SK-N-SH (cell line): ENCODE measurements around the gene CDH20. TPM values are rescaled to one million over a fixed set of nuclear protein-coding genes. Genes with fewer than 3 reads are reported as not detected.

Experiments used
- CTCF ChIA-PET: fragments of 300-600, 350-600 bp; formaldehyde crosslinking; extraction: SDS; loops from one replicate; lab custom pipeline; 2021; lab: Yijun Ruan, JAX
- POLR2A ChIA-PET: fragments of 350-600 bp; sonication (Branson Sonifier 250); formaldehyde crosslinking; extraction: SDS; loops from one replicate; lab custom pipeline; 2020; ENCODE audit warnings: antibody characterized with exemption, inconsistent platforms; lab: Yijun Ruan, JAX
- DNase-seq: peaks from one replicate; pipeline ENCODE4 v3.0.0; 2012
- H2AFZ ChIP-seq: fragments of 200-600 bp; sonication (generic); 2 replicates; pipeline ENCODE4 v1.8.1; 2016; ENCODE audit warnings: antibody characterized with exemption, mild to moderate bottlenecking, low read depth
- H3F3A ChIP-seq: fragments of 200-600 bp; sonication (generic); replicated peaks from 2 replicates; pipeline ENCODE3; 2016; ENCODE audit warnings: antibody characterized with exemption, mild to moderate bottlenecking; ENCODE audit not compliant: insufficient read depth
- H3K27ac ChIP-seq, 2 experiments: fragments of 200-500 bp in 1 of 2; fragments of 200-600 bp in 1 of 2; sonication (Bioruptor generic) in 1 of 2; sonication (generic), shearing (Covaris generic) in 1 of 2; 2 replicates each; pipeline versions ENCODE4 v1.5.1 to v1.6.1; 2014 to 2016; ENCODE audit warnings: low read depth in 2 of 2, inconsistent platforms in 1 of 2, low read length in 1 of 2, mild to moderate bottlenecking in 1 of 2, mixed read lengths in 1 of 2
- H3K27me3 ChIP-seq: fragments of 200-600 bp; sonication (generic), shearing (Covaris generic); 2 replicates; pipeline ENCODE4 v1.6.1; 2016; ENCODE audit warnings: mixed run types; ENCODE audit not compliant: insufficient read depth
- H3K36me3 ChIP-seq, 2 experiments: fragments of 200-500 bp in 1 of 2; fragments of 200-600 bp in 1 of 2; sonication (Bioruptor generic) in 1 of 2; sonication (generic) in 1 of 2; replicated peaks in 1 of 2; 2 replicates each; pipeline versions ENCODE3 to v1.5.1; 2014 to 2016; ENCODE audit warnings: low read length in 1 of 2, mild to moderate bottlenecking in 1 of 2; ENCODE audit not compliant: insufficient read depth in 2 of 2, control insufficient read depth in 1 of 2
- H3K4me1 ChIP-seq, 2 experiments: fragments of 200-500 bp in 1 of 2; fragments of 200-600 bp in 1 of 2; sonication (Bioruptor generic) in 1 of 2; sonication (generic), shearing (Covaris generic) in 1 of 2; 2 replicates each; pipeline versions ENCODE4 v1.5.1 to v1.6.1; 2014 to 2016; ENCODE audit warnings: low read depth in 1 of 2, low read length in 1 of 2, mixed run types in 1 of 2; ENCODE audit not compliant: insufficient read depth in 2 of 2, control insufficient read depth in 1 of 2
- H3K4me2 ChIP-seq: fragments of 200-600 bp; sonication (generic), shearing (Covaris generic); 2 replicates; pipeline ENCODE4 v1.6.1; 2017; ENCODE audit warnings: mixed run types
- H3K4me3 ChIP-seq, 2 experiments: fragments of 200-500 bp in 1 of 2; fragments of 200-600 bp in 1 of 2; sonication (Bioruptor generic) in 1 of 2; sonication (generic), shearing (Covaris generic) in 1 of 2; 2 replicates each; pipeline versions ENCODE4 v1.5.1 to v1.8.1; 2014 to 2016; ENCODE audit warnings: low read depth in 2 of 2, inconsistent platforms in 1 of 2, low read length in 1 of 2, mild to moderate bottlenecking in 1 of 2, mixed read lengths in 1 of 2, moderate library complexity in 1 of 2
- H3K79me2 ChIP-seq: fragments of 200-600 bp; sonication (generic); 2 replicates; pipeline ENCODE4 v1.8.1; 2017; ENCODE audit warnings: mild to moderate bottlenecking; ENCODE audit not compliant: insufficient read depth
- H3K9ac ChIP-seq: fragments of 200-600 bp; sonication (generic); 2 replicates; pipeline ENCODE4 v1.6.1; 2017; ENCODE audit warnings: mixed run types
- H3K9me2 ChIP-seq: fragments of 200-600 bp; sonication (generic); 2 replicates; pipeline ENCODE4 v1.6.1; 2017; ENCODE audit warnings: mixed run types
- H3K9me3 ChIP-seq: fragments of 200-600 bp; sonication (generic); 2 replicates; pipeline ENCODE4 v1.6.1; 2017; ENCODE audit warnings: mixed run types, mild to moderate bottlenecking, moderate library complexity
- H4K20me1 ChIP-seq: fragments of 200-600 bp; sonication (generic); 2 replicates; pipeline ENCODE4 v1.6.1; 2017; ENCODE audit warnings: mild to moderate bottlenecking, mixed run types; ENCODE audit not compliant: insufficient read depth
- CTCF ChIP-seq: fragments of 200-600 bp; sonication (generic); IDR thresholded peaks from 2 replicates; pipeline ENCODE4 v1.6.1; 2017; ENCODE audit warnings: antibody characterized with exemption, mild to moderate bottlenecking, moderate library complexity
- ELF1 ChIP-seq: IDR thresholded peaks from 2 replicates; pipeline ENCODE4 v1.4.0; 2012
- EP300 ChIP-seq, 2 experiments: IDR thresholded peaks; 2 replicates each; pipeline versions ENCODE4 v1.4.0 to v1.6.1; 2012; ENCODE audit warnings: borderline replicate concordance in 1 of 2, low read depth in 1 of 2, low read length in 1 of 2
- EZH2phosphoT487 ChIP-seq: fragments of 200-600 bp; sonication (generic); IDR thresholded peaks from 2 replicates; pipeline ENCODE4 v1.6.1; 2017; ENCODE audit warnings: low read depth, mixed run types, mild to moderate bottlenecking, antibody characterized with exemption, moderate library complexity, borderline replicate concordance
- FOSL2 ChIP-seq: IDR thresholded peaks from 2 replicates; pipeline ENCODE4 v1.4.0; 2012; ENCODE audit warnings: low read depth, mild to moderate bottlenecking, moderate library complexity, borderline replicate concordance
- JUND ChIP-seq: IDR thresholded peaks from 2 replicates; pipeline ENCODE4 v1.4.0; 2012
- MAX ChIP-seq: IDR thresholded peaks from 2 replicates; pipeline ENCODE4 v1.4.0; 2012; ENCODE audit warnings: low read depth
- MXI1 ChIP-seq: IDR thresholded peaks from 2 replicates; pipeline ENCODE4 v1.6.1; 2012; ENCODE audit warnings: mild to moderate bottlenecking, low read depth, low read length, improper control_type of control experiment
- POLR2AphosphoS5 ChIP-seq: IDR thresholded peaks from 2 replicates; pipeline ENCODE4 v1.6.1; 2012; ENCODE audit warnings: low read depth, low read length
- RFX5 ChIP-seq: IDR thresholded peaks from 2 replicates; pipeline ENCODE4 v1.6.1; 2012; ENCODE audit warnings: mild to moderate bottlenecking, improper control_type of control experiment, low read length
- RXRA ChIP-seq: IDR thresholded peaks from 2 replicates; pipeline ENCODE4 v1.4.0; 2012; ENCODE audit warnings: low read depth, mild to moderate bottlenecking, borderline replicate concordance
- TAF1 ChIP-seq: IDR thresholded peaks from 2 replicates; pipeline ENCODE4 v1.6.1; 2012; ENCODE audit warnings: low read depth, mild to moderate bottlenecking, low read length, moderate library complexity, borderline replicate concordance
- TCF12 ChIP-seq: IDR thresholded peaks from 2 replicates; pipeline ENCODE4 v1.4.0; 2012
- TEAD4 ChIP-seq: IDR thresholded peaks from 2 replicates; pipeline ENCODE4 v1.4.0; 2012; ENCODE audit warnings: mild to moderate bottlenecking, borderline replicate concordance; ENCODE audit not compliant: insufficient read depth
- USF2 ChIP-seq: fragments of 150-350 bp; IDR thresholded peaks from 2 replicates; pipeline ENCODE4 v1.6.1; 2017; ENCODE audit warnings: antibody characterized with exemption, low read length, low read depth, borderline replicate concordance
- whole genome bisulfite sequencing: methylation state at CpG from one replicate; pipeline ENCODE4 v1.1.6; 2017; ENCODE audit warnings: low lambda C conversion rate; 5-methylcytosine and 5-hydroxymethylcytosine counted together
- polyA plus RNA-seq, 3 experiments: library from polyadenylated mRNA; depleted of rRNA; stranded (reverse); fragments of >200 nt; gene quantifications; 2 replicates each; pipeline ENCODE4 v1.2.3, GENCODE V29; 2012
- TF ChIP-seq, protein P1 (sequence below): IDR thresholded peaks from 2 replicates; pipeline ENCODE4 v1.4.0; 2012; ENCODE audit warnings: low read depth, borderline replicate concordance

The CDH20 gene
- polyA plus RNA-seq, 1 of the 3 experiments (the other 2 are of a cell fraction), result 1.1 TPM

- Histone ChIP-seq H3K27ac (no peak overlapping the region), H3F3A (no peaks in the 10 kb centered on the region), H3K9me2 (no peaks in the 10 kb centered on the region), H3K36me3 (peaks cover 0 to 4% of the 10 kb centered on the region in 2 experiments), H3K79me2 (no peaks in the 10 kb centered on the region), H4K20me1 (no peaks in the 10 kb centered on the region), H3K27me3 (no peaks in the 10 kb centered on the region), H3K4me3 (no peak overlapping the region), H3K4me1 (no peaks in the 10 kb centered on the region), H3K9me3 (no peaks in the 10 kb centered on the region), H3K4me2 (no peak overlapping the region), H3K9ac (no peak overlapping the region), H2AFZ (no peak overlapping the region)
- 93% methylated on average over 1 of the region's 1 CpG for whole genome bisulfite sequencing
- CTCF ChIA-PET, result interaction anchor here (1.5 kb wide), 1 partner anchor 89 kb away, joined by 3 read pairs; no protein-coding TSS in a partner anchor
- no peak for DNase-seq
- no peak for TF ChIP-seq JUND
- TF ChIP-seq RXRA, result no peak
- no peak for TF ChIP-seq EZH2phosphoT487
- TF ChIP-seq EP300 (IDR thresholded peaks at IDR 0.05; ENCODE audit: borderline replicate concordance in 1 of 2, low read depth in 1 of 2, low read length in 1 of 2), result no peak
- TF ChIP-seq MXI1, result no peak
- no peak for TF ChIP-seq ELF1
- no peak for TF ChIP-seq TAF1
- TF ChIP-seq USF2, result no peak
- TF ChIP-seq TEAD4, result no peak
- no peak for TF ChIP-seq RFX5
- TF ChIP-seq TCF12, result no peak
- TF ChIP-seq POLR2AphosphoS5, result no peak
- no peak for TF ChIP-seq CTCF
- no peak for TF ChIP-seq MAX
- no peak for TF ChIP-seq FOSL2
- TF ChIP-seq, protein P1, sequence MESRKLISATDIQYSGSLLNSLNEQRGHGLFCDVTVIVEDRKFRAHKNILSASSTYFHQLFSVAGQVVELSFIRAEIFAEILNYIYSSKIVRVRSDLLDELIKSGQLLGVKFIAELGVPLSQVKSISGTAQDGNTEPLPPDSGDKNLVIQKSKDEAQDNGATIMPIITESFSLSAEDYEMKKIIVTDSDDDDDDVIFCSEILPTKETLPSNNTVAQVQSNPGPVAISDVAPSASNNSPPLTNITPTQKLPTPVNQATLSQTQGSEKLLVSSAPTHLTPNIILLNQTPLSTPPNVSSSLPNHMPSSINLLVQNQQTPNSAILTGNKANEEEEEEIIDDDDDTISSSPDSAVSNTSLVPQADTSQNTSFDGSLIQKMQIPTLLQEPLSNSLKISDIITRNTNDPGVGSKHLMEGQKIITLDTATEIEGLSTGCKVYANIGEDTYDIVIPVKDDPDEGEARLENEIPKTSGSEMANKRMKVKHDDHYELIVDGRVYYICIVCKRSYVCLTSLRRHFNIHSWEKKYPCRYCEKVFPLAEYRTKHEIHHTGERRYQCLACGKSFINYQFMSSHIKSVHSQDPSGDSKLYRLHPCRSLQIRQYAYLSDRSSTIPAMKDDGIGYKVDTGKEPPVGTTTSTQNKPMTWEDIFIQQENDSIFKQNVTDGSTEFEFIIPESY, result no peak
- POLR2A ChIA-PET, result no interaction called here
Measured at GRCh38 chr18:61413396-61413795, 80.2 kb downstream of the CDH20 start.
